WTC11 (cell line): Measurements from ENCODE around the gene KRT10. TPM values are rescaled to one million over a fixed set of nuclear protein-coding genes. Genes with fewer than 3 reads are reported as not detected.

Experiments used
- ATAC-seq: fragments of 200-7000 bp; cut with Tn5 transposase; 2 replicates; pipeline ENCODE4 v1.10.0; 2021; ENCODE audit warnings: mild to moderate bottlenecking, moderate library complexity
- CTCF ChIA-PET: fragments of 300-600 bp; sonication (Branson Sonifier 250); formaldehyde crosslinking; loops from one replicate; lab custom pipeline; 2021; ENCODE audit warnings: antibody characterized with exemption; lab: Charles Lee
- POLR2A ChIA-PET: fragments of 350-600 bp; sonication (Branson Sonifier 250); formaldehyde crosslinking; loops from one replicate; lab custom pipeline; 2021; ENCODE audit warnings: antibody characterized with exemption; lab: Charles Lee
- DNase-seq: peaks from one replicate; pipeline ENCODE4 v3.0.0; 2021; ENCODE audit warnings: low spot score
- H3K27ac Mint-ChIP-seq: 2 replicates; pipeline ENCODE4 v1.8.0; 2021; ENCODE audit warnings: mixed read lengths
- H3K27me3 Mint-ChIP-seq: 2 replicates; pipeline ENCODE4 v1.8.0; 2021; ENCODE audit warnings: low read depth, mild to moderate bottlenecking, moderate library complexity, mixed read lengths
- H3K36me3 Mint-ChIP-seq: 2 replicates; pipeline ENCODE4 v1.8.0; 2021; ENCODE audit warnings: mixed read lengths
- H3K4me1 Mint-ChIP-seq: 2 replicates; pipeline ENCODE4 v1.8.0; 2022; ENCODE audit warnings: mixed read lengths
- H3K4me3 Mint-ChIP-seq: 2 replicates; pipeline ENCODE4 v1.8.0; 2021; ENCODE audit warnings: mild to moderate bottlenecking, moderate library complexity, mixed read lengths
- H3K9me3 Mint-ChIP-seq: 2 replicates; pipeline ENCODE4 v1.8.0; 2021; ENCODE audit warnings: mixed read lengths
- ARID4B ChIP-seq: sonication (generic); formaldehyde crosslinking; IDR thresholded peaks from 2 replicates; pipeline ENCODE4 v1.8.0; 2023; ENCODE audit warnings: missing genetic modification reagents, mild to moderate bottlenecking, borderline replicate concordance
- ATF1 ChIP-seq: sonication (generic); formaldehyde crosslinking; IDR thresholded peaks from 2 replicates; pipeline ENCODE4 v1.8.1; 2023; ENCODE audit warnings: mild to moderate bottlenecking, moderate library complexity, missing genetic modification reagents
- CDX4 ChIP-seq: fragments of 250-450 bp; sonication (Bioruptor Pico); IDR thresholded peaks from 2 replicates; pipeline ENCODE4 v1.9.0; 2021; ENCODE audit warnings: moderate library complexity, mild to moderate bottlenecking, inconsistent platforms, borderline replicate concordance
- CREB1 ChIP-seq: sonication (generic); formaldehyde crosslinking; IDR thresholded peaks from 2 replicates; pipeline ENCODE4 v1.8.0; 2023; ENCODE audit warnings: mild to moderate bottlenecking, missing genetic modification reagents
- CREM ChIP-seq: sonication (generic); formaldehyde crosslinking; IDR thresholded peaks from 2 replicates; pipeline ENCODE4 v1.8.1; 2022; ENCODE audit warnings: mild to moderate bottlenecking, missing genetic modification reagents, moderate library complexity
- ELF4 ChIP-seq: sonication (generic); formaldehyde crosslinking; IDR thresholded peaks from 2 replicates; pipeline ENCODE4 v1.8.1; 2022; ENCODE audit warnings: low read depth, mild to moderate bottlenecking, moderate library complexity, missing genetic modification reagents
- GABPB1 ChIP-seq: sonication (generic); formaldehyde crosslinking; IDR thresholded peaks from 2 replicates; pipeline ENCODE4 v1.8.1; 2023; ENCODE audit warnings: mild to moderate bottlenecking, missing genetic modification reagents
- GTF2I ChIP-seq: fragments of 250-450 bp; sonication (Bioruptor Pico); conservative IDR thresholded peaks from 2 replicates; pipeline ENCODE4 v1.4.0; 2021; ENCODE audit warnings: mild to moderate bottlenecking
- HMGXB4 ChIP-seq: sonication (generic); formaldehyde crosslinking; IDR thresholded peaks from 2 replicates; pipeline ENCODE4 v1.8.1; 2023; ENCODE audit warnings: mild to moderate bottlenecking, moderate library complexity, missing genetic modification reagents
- MAX ChIP-seq: sonication (generic); formaldehyde crosslinking; IDR thresholded peaks from 2 replicates; pipeline ENCODE4 v1.8.0; 2022; ENCODE audit warnings: mild to moderate bottlenecking, missing genetic modification reagents
- MXD4 ChIP-seq: fragments of 250-450 bp; sonication (Bioruptor Pico); IDR thresholded peaks from 2 replicates; pipeline ENCODE4 v1.8.0; 2021; ENCODE audit warnings: mild to moderate bottlenecking, moderate library complexity, borderline replicate concordance
- NFYB ChIP-seq: sonication (generic); formaldehyde crosslinking; conservative IDR thresholded peaks from 2 replicates; pipeline ENCODE4 v1.8.0; 2022; ENCODE audit warnings: low read depth, missing genetic modification reagents
- NR3C1 ChIP-seq: sonication (generic); formaldehyde crosslinking; conservative IDR thresholded peaks from 2 replicates; pipeline ENCODE4 v1.8.1; 2023; ENCODE audit warnings: low read depth, mild to moderate bottlenecking, missing genetic modification reagents
- OVOL2 ChIP-seq: fragments of 250-450 bp; sonication (Bioruptor Pico); IDR thresholded peaks from 2 replicates; pipeline ENCODE4 v1.9.0; 2021; ENCODE audit warnings: mild to moderate bottlenecking, borderline replicate concordance
- SOX15 ChIP-seq: fragments of 250-450 bp; sonication (Bioruptor Pico); IDR thresholded peaks from 2 replicates; pipeline ENCODE4 v1.9.0; 2021; ENCODE audit warnings: mild to moderate bottlenecking
- USF1 ChIP-seq: sonication (generic); formaldehyde crosslinking; IDR thresholded peaks from 2 replicates; pipeline ENCODE4 v1.8.0; 2022; ENCODE audit warnings: mild to moderate bottlenecking, missing genetic modification reagents
- ZBTB43 ChIP-seq: sonication (generic); formaldehyde crosslinking; IDR thresholded peaks from 2 replicates; pipeline ENCODE4 v1.8.1; 2023; ENCODE audit warnings: mild to moderate bottlenecking, missing genetic modification reagents
- ZNF263 ChIP-seq: sonication (generic); formaldehyde crosslinking; IDR thresholded peaks from 2 replicates; pipeline ENCODE4 v1.8.1; 2022; ENCODE audit warnings: low read depth, mild to moderate bottlenecking, moderate library complexity, missing genetic modification reagents
- ZSCAN18 ChIP-seq: fragments of 250-450 bp; sonication (Bioruptor Pico); IDR thresholded peaks from 2 replicates; pipeline ENCODE4 v2.1.2; 2022; ENCODE audit warnings: mild to moderate bottlenecking, moderate library complexity
- total RNA-seq: library from RNA; stranded (reverse); gene quantifications from 3 replicates; pipeline ENCODE4 v1.2.3, GENCODE V29; 2021

Gene KRT10
- total RNA-seq, 1 experiment from 2014 or later: 23.2 TPM

- H3K9me3 Mint-ChIP-seq: no peaks in the 10 kb centered on the region
- CTCF ChIA-PET: no interaction called here
- no peak for TF ChIP-seq NFYB (CRISPR knock-in tag)
- no peak for TF ChIP-seq MXD4
- no peak for TF ChIP-seq CREB1 (CRISPR knock-in tag)
- TF ChIP-seq MAX (CRISPR knock-in tag): no peak
- no peak for TF ChIP-seq CDX4 (CRISPR knock-in tag)
- no peak for TF ChIP-seq GTF2I
- TF ChIP-seq NR3C1 (CRISPR knock-in tag): no peak
- no peak for TF ChIP-seq GABPB1 (CRISPR knock-in tag)
- TF ChIP-seq ZBTB43 (CRISPR knock-in tag): no peak
- no peak for TF ChIP-seq ATF1 (CRISPR knock-in tag)
- no peak for TF ChIP-seq OVOL2
- no peak for TF ChIP-seq ZNF263
- TF ChIP-seq ZSCAN18 (CRISPR knock-in tag): no peak
- TF ChIP-seq CREM (CRISPR knock-in tag): no peak
- no peak for TF ChIP-seq ARID4B (CRISPR knock-in tag)
- TF ChIP-seq ELF4 (CRISPR knock-in tag): no peak
- no peak for TF ChIP-seq USF1 (CRISPR knock-in tag)
- no peak for TF ChIP-seq HMGXB4
- no peak for TF ChIP-seq SOX15
- H3K4me3 Mint-ChIP-seq: no peak overlapping the region
- POLR2A ChIA-PET: no interaction called here
- ATAC-seq (no peak), DNase-seq (no peak)
- no peaks in the 10 kb centered on the region for H3K4me1 Mint-ChIP-seq
- no peak overlapping the region for H3K27ac Mint-ChIP-seq
- peaks cover 28% of the 10 kb centered on the region for H3K27me3 Mint-ChIP-seq
- no peaks in the 10 kb centered on the region for H3K36me3 Mint-ChIP-seq
These were observed 44.4 kb downstream of the KRT10 start for GRCh38 chr17:40777971-40778370.
